Measurements from ENCODE around the gene DNAJC7.

Gene DNAJC7

GRCh38 chr17:41974658-41975057 is 42.6 kb downstream of the DNAJC7 start:
- no peak for DNase-seq

- DNase-seq = no peak
Measured at GRCh38 chr17:41974031-41974430, 43.2 kb downstream of the DNAJC7 start.

- DNase-seq = no peak
Measured at GRCh38 chr17:41973408-41973811, 43.8 kb downstream of the DNAJC7 start.

- DNase-seq = no peak
Measured at GRCh38 chr17:41972571-41973407, 44.5 kb downstream of the DNAJC7 start.

- no peak for DNase-seq
Measured at GRCh38 chr17:41971721-41972523, 45.3 kb downstream of the DNAJC7 start.

GRCh38 chr17:41970901-41971331 is 46.3 kb downstream of the DNAJC7 start:
- DNase-seq = no peak

- no peak for DNase-seq
Measured at GRCh38 chr17:41968676-41969075, 48.6 kb downstream of the DNAJC7 start.

GRCh38 chr17:41967921-41968578 is 49.2 kb downstream of the DNAJC7 start:
- DNase-seq = no peak

GRCh38 chr17:41967141-41967920 is 49.9 kb downstream of the DNAJC7 start:
- no peak for DNase-seq

- DNase-seq = peak; percentile 86
Measured at GRCh38 chr17:41966463-41967140, 50.6 kb downstream of the DNAJC7 start, which contains the start of gene CNP. Gene CNP (plus strand): TSS chr17:41966795. CDS start chr17:41966885, 90 bp downstream.

- DNase-seq = no peak
Measured at GRCh38 chr17:41965694-41966462, 51.4 kb downstream of the DNAJC7 start.

- DNase-seq = peak; percentile 33
Measured at GRCh38 chr17:41962768-41963434, 54.3 kb downstream of the DNAJC7 start.

- DNase-seq = no peak
Measured at GRCh38 chr17:41962111-41962510, 55.1 kb downstream of the DNAJC7 start.

- peak; percentile 36 for DNase-seq
Measured at GRCh38 chr17:41959336-41960095, 57.7 kb downstream of the DNAJC7 start.

GRCh38 chr17:41959030-41959335 is 58.3 kb downstream of the DNAJC7 start:
- no peak for DNase-seq

GRCh38 chr17:41957869-41958439 is 59.3 kb downstream of the DNAJC7 start:
- DNase-seq = no peak

GRCh38 chr17:41957031-41957868 is 60.0 kb downstream of the DNAJC7 start:
- no peak for DNase-seq

- DNase-seq = no peak
Measured at GRCh38 chr17:41956522-41956921, 60.7 kb downstream of the DNAJC7 start.

Measured in MV-4-11 (cell line).